ENCODE results near the gene FCHSD1. TPM values are rescaled to one million over a fixed set of nuclear protein-coding genes. Genes with fewer than 3 reads are reported as not detected.

FCHSD1 gene
- total RNA-seq, 1 experiment from 2014 or later, result 23.1 TPM

GRCh38 chr5:141613344-141613743, 37.9 kb downstream of the FCHSD1 start:
- Mint-ChIP-seq H3K27ac (no peak overlapping the region), H3K36me3 (ENCODE audit: insufficient read depth in 1 of 3, low read depth in 3 of 3) (peaks cover 0 to 19% (median 14%) of the 10 kb centered on the region in 3 experiments; a peak in 3 of 7 replicates), H3K4me1 (peaks cover 43 to 51% of the 10 kb centered on the region in 2 experiments), H3K9me3 (peaks cover 0 to 3% of the 10 kb centered on the region in 2 experiments; a peak in 1 of 5 replicates), H3K4me3 (peak overlapping the region in 1 of 2 experiments; percentile 6; a peak in 1 of 5 replicates), H3K27me3 (ENCODE audit: low read depth) (no peaks in the 10 kb centered on the region)
- no peak overlapping the region for H2BK12ac ChIP-seq (ENCODE audit: insufficient read length, low read depth, low read length)
- no peak overlapping the region for H2BK20ac ChIP-seq (ENCODE audit: low read depth, low read length, poor library complexity, severe bottlenecking)
- no peaks in the 10 kb centered on the region for H3K23me2 ChIP-seq (ENCODE audit: insufficient read length, low read depth, low read length, poor library complexity, severe bottlenecking)
- no peak overlapping the region for H3K56ac ChIP-seq (ENCODE audit: insufficient read length, low read depth, low read length)
- H3K27ac ChIP-seq (ENCODE audit: insufficient read length, low read depth, low read length), result no peak overlapping the region
- no peak overlapping the region for H4K91ac ChIP-seq (ENCODE audit: insufficient read length, low read depth, low read length)
- no peak overlapping the region for H3K14ac ChIP-seq (ENCODE audit: insufficient read depth, low read length)
- no peaks in the 10 kb centered on the region for H3K79me1 ChIP-seq (ENCODE audit: insufficient read depth, low read depth, low read length, poor library complexity, severe bottlenecking)
- no peaks in the 10 kb centered on the region for H3K27me3 ChIP-seq (ENCODE audit: insufficient read depth, low read length)
- H3K4ac ChIP-seq (ENCODE audit: low read depth, low read length), result no peak overlapping the region
- H3K4me2 ChIP-seq (ENCODE audit: insufficient read depth, insufficient read length, low read length), result no peak overlapping the region
- H3K4me1 ChIP-seq (ENCODE audit: insufficient read depth, low read length), result peaks cover 3% of the 10 kb centered on the region
- no peak overlapping the region for H2BK15ac ChIP-seq (ENCODE audit: low read depth, low read length)
- H3K23ac ChIP-seq (ENCODE audit: insufficient read length, low read depth, low read length), result no peak overlapping the region
- H3T11ph ChIP-seq (ENCODE audit: low read length), result no peak overlapping the region
- no peak for DNase-seq
- H3K9me3 ChIP-seq (ENCODE audit: control insufficient read depth, low read depth, low read length), result no peaks in the 10 kb centered on the region
- no peak overlapping the region for H4K5ac ChIP-seq (ENCODE audit: insufficient read length, low read depth, low read length)
- H4K8ac ChIP-seq (replicated peaks; ENCODE audit: insufficient read length, low read depth, low read length), result no peak overlapping the region
- no peak overlapping the region for H2BK5ac ChIP-seq (ENCODE audit: insufficient read length, low read length)
- H2BK120ac ChIP-seq (ENCODE audit: low read depth, low read length, poor library complexity, severe bottlenecking), result no peak overlapping the region
- no peak overlapping the region for H2AK5ac ChIP-seq (ENCODE audit: insufficient read length, low read length)
- no peaks in the 10 kb centered on the region for H4K20me1 ChIP-seq (ENCODE audit: control insufficient read depth, insufficient read depth, insufficient read length)
- TF ChIP-seq CTCF (conservative IDR thresholded peaks at IDR 0.05), result no peak
- no peak overlapping the region for H2AFZ ChIP-seq (ENCODE audit: low read length)
- H3K18ac ChIP-seq (ENCODE audit: insufficient read length, low read depth, low read length), result no peak overlapping the region
- peaks cover 20% of the 10 kb centered on the region; the same call in 1 of the 2 replicates for H3K79me2 ChIP-seq (ENCODE audit: insufficient read depth, low read length)
- no peak overlapping the region for H3K9ac ChIP-seq (ENCODE audit: extremely low read depth, insufficient read length, low read length)
